IMR-90 (cell line): ENCODE data around the gene LONRF3. TPM values are rescaled to one million over a fixed set of nuclear protein-coding genes. Genes with fewer than 3 reads are reported as not detected.

Experiments
- ATAC-seq: fragments of 200-7000 bp; cut with Tn5 transposase; 2 replicates; pipeline ENCODE4 v1.9.1; 2020; ENCODE audit warnings: low read depth, mild to moderate bottlenecking, moderate library complexity
- BruUV-seq: library from RNA; stranded (reverse); fragments of 400-500 nt; replicated peaks from 2 replicates; lab custom pipeline; 2021; lab: Mats Ljungman, UMichigan
- CTCF ChIA-PET: fragments of 300-600 bp; formaldehyde crosslinking; extraction: SDS; loops from one replicate; lab custom pipeline; 2021; ENCODE audit warnings: antibody characterized with exemption; lab: Yijun Ruan, JAX
- POLR2A ChIA-PET: fragments of 300-600 bp; sonication (Branson Sonifier 250); formaldehyde crosslinking; loops from one replicate; lab custom pipeline; 2022; ENCODE audit warnings: antibody characterized with exemption; ENCODE audit not compliant: unreplicated experiment; lab: Charles Lee
- DNase-seq: peaks from one replicate; pipeline ENCODE4 v3.0.0; 2013
- H2AFZ ChIP-seq: replicated peaks from 2 replicates; pipeline ENCODE3; 2013; ENCODE audit warnings: low read length, mild to moderate bottlenecking; ENCODE audit not compliant: poor library complexity
- H2AK5ac ChIP-seq: 2 replicates; pipeline ENCODE4 v1.6.1; 2013; ENCODE audit warnings: low read depth, low read length, inconsistent platforms
- H2AK9ac ChIP-seq: replicated peaks from 2 replicates; pipeline ENCODE3; 2013; ENCODE audit warnings: mild to moderate bottlenecking, low read depth, low read length, moderate library complexity; ENCODE audit not compliant: poor library complexity
- H2BK120ac ChIP-seq: 2 replicates; pipeline ENCODE4 v1.6.1; 2013; ENCODE audit warnings: low read depth, low read length, inconsistent platforms
- H2BK15ac ChIP-seq: 3 replicates; pipeline ENCODE4 v1.6.1; 2013; ENCODE audit warnings: low read depth, low read length, inconsistent platforms
- H2BK20ac ChIP-seq: 2 replicates; pipeline ENCODE4 v1.6.1; 2013; ENCODE audit warnings: low read depth, mild to moderate bottlenecking, inconsistent platforms, low read length, moderate library complexity
- H2BK5ac ChIP-seq: 2 replicates; pipeline ENCODE4 v1.6.1; 2013; ENCODE audit warnings: mild to moderate bottlenecking, low read depth, low read length, inconsistent platforms; ENCODE audit not compliant: poor library complexity, severe bottlenecking
- H3K14ac ChIP-seq: replicated peaks from 2 replicates; pipeline ENCODE4 v1.6.1; 2013; ENCODE audit warnings: low read depth, low read length, inconsistent platforms
- H3K18ac ChIP-seq: 2 replicates; pipeline ENCODE4 v1.6.1; 2013; ENCODE audit warnings: low read depth, low read length, control low read depth
- H3K23ac ChIP-seq: 2 replicates; pipeline ENCODE4 v1.6.1; 2013; ENCODE audit warnings: low read depth, low read length, inconsistent platforms
- H3K27ac ChIP-seq: 2 replicates; pipeline ENCODE4 v1.5.1; 2013; ENCODE audit warnings: mild to moderate bottlenecking, control low read depth, low read length; ENCODE audit not compliant: insufficient read depth
- H3K27me3 ChIP-seq: 2 replicates; pipeline ENCODE4 v1.6.1; 2013; ENCODE audit warnings: low read length; ENCODE audit not compliant: control insufficient read depth, insufficient read depth
- H3K36me3 ChIP-seq: 2 replicates; pipeline ENCODE4 v1.6.1; 2013; ENCODE audit warnings: low read length, mixed read lengths; ENCODE audit not compliant: control insufficient read depth, insufficient read depth
- H3K4ac ChIP-seq: 2 replicates; pipeline ENCODE4 v1.6.1; 2013; ENCODE audit warnings: low read depth, low read length, inconsistent platforms
- H3K4me1 ChIP-seq: 2 replicates; pipeline ENCODE4 v1.6.1; 2013; ENCODE audit warnings: low read length, mixed read lengths; ENCODE audit not compliant: control insufficient read depth, insufficient read depth
- H3K4me2 ChIP-seq: 2 replicates; pipeline ENCODE4 v1.6.1; 2013; ENCODE audit warnings: low read depth, mild to moderate bottlenecking, control low read depth, low read length, moderate library complexity
- H3K4me3 ChIP-seq: 2 replicates; pipeline ENCODE4 v1.5.1; 2013; ENCODE audit warnings: low read depth, mild to moderate bottlenecking, control low read depth, low read length, moderate library complexity; ENCODE audit not compliant: insufficient read depth
- H3K56ac ChIP-seq: 2 replicates; pipeline ENCODE4 v1.6.1; 2013; ENCODE audit warnings: low read length, inconsistent platforms; ENCODE audit not compliant: insufficient read depth; ENCODE audit errors: extremely low read depth
- H3K79me1 ChIP-seq, 2 experiments: 2 replicates each; pipeline ENCODE4 v1.6.1; 2013; ENCODE audit warnings: low read length in 2 of 2, inconsistent platforms in 1 of 2, low read depth in 1 of 2
- H3K9ac ChIP-seq: 2 replicates; pipeline ENCODE4 v1.6.1; 2013; ENCODE audit warnings: low read depth, low read length, control low read depth
- H3K9me1 ChIP-seq: 2 replicates; pipeline ENCODE4 v1.6.1; 2013; ENCODE audit warnings: low read length, inconsistent platforms; ENCODE audit not compliant: insufficient read depth
- H3K9me3 ChIP-seq: 2 replicates; pipeline ENCODE4 v1.6.1; 2013; ENCODE audit warnings: low read length; ENCODE audit not compliant: control insufficient read depth, insufficient read depth
- H4K20me1 ChIP-seq: 2 replicates; pipeline ENCODE4 v1.6.1; 2013; ENCODE audit warnings: low read length, inconsistent platforms; ENCODE audit not compliant: insufficient read depth
- H4K5ac ChIP-seq: 2 replicates; pipeline ENCODE4 v1.6.1; 2013; ENCODE audit warnings: mild to moderate bottlenecking, low read depth, low read length, control low read depth
- H4K8ac ChIP-seq, 2 experiments: 2 replicates each; pipeline ENCODE4 v1.6.1; 2013; ENCODE audit warnings: low read depth in 2 of 2, low read length in 2 of 2, control low read depth in 1 of 2, inconsistent platforms in 1 of 2
- H4K91ac ChIP-seq: 2 replicates; pipeline ENCODE4 v1.6.1; 2013; ENCODE audit warnings: low read depth, low read length, inconsistent platforms; ENCODE audit not compliant: insufficient read depth
- BHLHE40 ChIP-seq: fragments of 150-350 bp; IDR thresholded peaks from 2 replicates; pipeline ENCODE4 v1.6.1; 2016; ENCODE audit warnings: mild to moderate bottlenecking, low read depth, low read length
- CHD1 ChIP-seq: IDR thresholded peaks from 2 replicates; pipeline ENCODE4 v1.6.1; 2012; ENCODE audit warnings: low read depth, low read length, improper control_type of control experiment
- ELK1 ChIP-seq: fragments of 150-350 bp; IDR thresholded peaks from 2 replicates; pipeline ENCODE4 v1.6.1; 2016; ENCODE audit warnings: low read depth, mild to moderate bottlenecking, low read length, moderate library complexity, borderline replicate concordance
- MAFK ChIP-seq: IDR thresholded peaks from 2 replicates; pipeline ENCODE4 v1.6.1; 2012; ENCODE audit warnings: low read depth, low read length, improper control_type of control experiment
- MAZ ChIP-seq: IDR thresholded peaks from 2 replicates; pipeline ENCODE4 v1.6.1; 2012; ENCODE audit warnings: low read depth, mild to moderate bottlenecking, low read length, improper control_type of control experiment, moderate library complexity, borderline replicate concordance
- MXI1 ChIP-seq: IDR thresholded peaks from 2 replicates; pipeline ENCODE4 v1.6.1; 2012; ENCODE audit warnings: low read depth, mild to moderate bottlenecking, low read length, moderate library complexity, borderline replicate concordance
- POLR2A ChIP-seq: IDR thresholded peaks from 2 replicates; pipeline ENCODE4 v1.6.1; 2012; ENCODE audit warnings: mild to moderate bottlenecking, low read depth, low read length
- RAD21 ChIP-seq: IDR thresholded peaks from 2 replicates; pipeline ENCODE4 v1.6.1; 2012; ENCODE audit warnings: low read length, improper control_type of control experiment
- RCOR1 ChIP-seq: IDR thresholded peaks from 2 replicates; pipeline ENCODE4 v1.6.1; 2012; ENCODE audit warnings: mild to moderate bottlenecking, low read length, improper control_type of control experiment; ENCODE audit not compliant: insufficient replicate concordance
- RFX5 ChIP-seq: IDR thresholded peaks from 2 replicates; pipeline ENCODE4 v1.8.0; 2012; ENCODE audit warnings: low read depth, mild to moderate bottlenecking, low read length, moderate library complexity
- SMC3 ChIP-seq: fragments of 150-350 bp; IDR thresholded peaks from 2 replicates; pipeline ENCODE4 v1.6.1; 2016; ENCODE audit warnings: low read depth, mild to moderate bottlenecking, antibody characterized with exemption, low read length, moderate library complexity
- WGBS, 2 experiments: methylation state at CpG; one replicate each; pipeline versions ENCODE4 v1.1.5 to v1.1.7; 2013; ENCODE audit warnings: missing lambda C conversion rate in 2 of 2; ENCODE audit not compliant: insufficient read length in 1 of 2; ENCODE audit errors: extremely low coverage in 2 of 2; 5-methylcytosine and 5-hydroxymethylcytosine counted together
- dilution Hi-C: fragments of 300-500 bp; cut with HindIII; formaldehyde crosslinking; loops from one replicate; pipeline ENCODE4 v1.14.3; 2018; ENCODE audit warnings: low sequenced_read_pairs; ENCODE audit not compliant: unreplicated experiment
- in situ Hi-C: fragments of 300-500 bp; cut with MboI; formaldehyde crosslinking; loops from 3 replicates; pipeline ENCODE4 v1.14.3; 2019; ENCODE audit warnings: low sequenced_read_pairs, inconsistent platforms, mixed read lengths
- intact Hi-C: fragments of 100-400 bp; cut with micrococcal nuclease; formaldehyde crosslinking; loops from 2 replicates; pipeline ENCODE4 v1.10.0; 2022
- polyA plus RNA-seq, 3 experiments: library from polyadenylated mRNA; depleted of rRNA; stranded (reverse); fragments of >200 nt; gene quantifications; 2 replicates each; pipeline ENCODE4 v1.2.3, GENCODE V29; 2012; ENCODE audit warnings: low replicate concordance in 1 of 3
- total RNA-seq: library from RNA; depleted of rRNA; stranded (reverse); fragments of >200 nt; gene quantifications from 2 replicates; pipeline ENCODE4 v1.2.3, GENCODE V29; 2012

LONRF3 gene
- total and polyA plus RNA-seq, 2 of the 4 experiments (the other 2 are of a cell fraction): not detected

DNA sequence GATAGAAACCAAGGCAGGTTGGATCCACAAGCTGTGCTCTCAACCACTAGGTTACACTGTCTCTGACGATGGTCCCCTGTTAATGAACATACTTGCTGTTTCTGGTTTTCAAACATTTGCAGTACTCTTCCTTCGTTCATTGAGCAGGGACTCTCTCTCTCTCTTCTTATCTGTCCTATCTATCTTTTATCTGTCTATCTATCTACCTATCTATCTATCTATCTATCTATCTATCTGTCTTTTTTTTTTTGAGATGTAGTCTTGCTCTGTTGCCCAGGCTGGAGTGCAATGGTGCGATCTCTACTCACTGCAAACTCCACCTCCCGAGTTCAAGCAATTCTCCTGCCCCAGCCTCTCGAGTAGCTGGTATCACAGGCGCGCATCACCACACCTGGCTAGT lies 89.0 kb downstream of the LONRF3 start:
- no peak overlapping the region for H4K91ac ChIP-seq
- no peak overlapping the region for H3K23ac ChIP-seq
- H2AK9ac ChIP-seq: no peak overlapping the region
- H3K36me3 ChIP-seq: no peaks in the 10 kb centered on the region
- no peak overlapping the region for H3K27ac ChIP-seq
- TF ChIP-seq ELK1: no peak
- no peak for TF ChIP-seq MAFK
- TF ChIP-seq CHD1: no peak
- no peak for TF ChIP-seq MXI1
- TF ChIP-seq SMC3: no peak
- no peak for TF ChIP-seq RCOR1
- no peak for TF ChIP-seq RFX5
- TF ChIP-seq BHLHE40: no peak
- TF ChIP-seq POLR2A: no peak
- TF ChIP-seq RAD21: no peak
- TF ChIP-seq MAZ: no peak
- no peaks in the 10 kb centered on the region for H3K9me1 ChIP-seq
- no peak overlapping the region for H4K5ac ChIP-seq
- H3K4me2 ChIP-seq: no peak overlapping the region
- peaks cover 8% of the 10 kb centered on the region for H3K27me3 ChIP-seq
- no peak overlapping the region for H2AK5ac ChIP-seq
- dilution Hi-C loops: no loop called here
- H3K56ac ChIP-seq: no peak overlapping the region
- no peak overlapping the region for H3K9ac ChIP-seq
- DNase-seq: no peak
- H2BK120ac ChIP-seq: no peak overlapping the region
- no peak overlapping the region for H4K8ac ChIP-seq
- BruUV-seq: no TSS peak
- CTCF ChIA-PET: no interaction called here
- H2AFZ ChIP-seq: no peak overlapping the region
- POLR2A ChIA-PET: no interaction called here
- H3K14ac ChIP-seq: no peak overlapping the region
- in situ Hi-C loops: no loop called here
- no peaks in the 10 kb centered on the region for H3K79me1 ChIP-seq
- H3K18ac ChIP-seq: no peak overlapping the region
- no peak overlapping the region for H3K4ac ChIP-seq
- no peak overlapping the region for H3K4me3 ChIP-seq
- no peaks in the 10 kb centered on the region for H4K20me1 ChIP-seq
- 89% methylated on average over 3 of the region's 7 CpGs; no CpG with 5 or more reads in 1 of the 2 experiments for WGBS, 2 experiments
- intact Hi-C loops: no loop called here
- no peak for ATAC-seq
- H2BK20ac ChIP-seq: no peak overlapping the region
- no peaks in the 10 kb centered on the region for H3K4me1 ChIP-seq
- no peaks in the 10 kb centered on the region for H3K9me3 ChIP-seq
- no peak overlapping the region for H2BK15ac ChIP-seq
- H2BK5ac ChIP-seq: no peak overlapping the region
